SKM-1 (cell line): ENCODE data around the gene VWA1.
"Not testable (repeated sequence)": the region's sequence is repeated elsewhere in the genome, so short reads cannot be mapped to it uniquely, and the experiment has no call there.

Experiments used
- DNase-seq: peaks from one replicate; lab custom pipeline; 2025; ENCODE audit not compliant: unreplicated experiment; lab: John Stamatoyannopoulos, UW

The VWA1 gene

GRCh38 chr1:1435106-1435903 lies at the start of gene VWA1:
TSS of gene VWA1 (plus strand) at chr1:1435690. CDS start at chr1:1435749, 59 bp downstream.
- DNase-seq = no peak

DNA sequence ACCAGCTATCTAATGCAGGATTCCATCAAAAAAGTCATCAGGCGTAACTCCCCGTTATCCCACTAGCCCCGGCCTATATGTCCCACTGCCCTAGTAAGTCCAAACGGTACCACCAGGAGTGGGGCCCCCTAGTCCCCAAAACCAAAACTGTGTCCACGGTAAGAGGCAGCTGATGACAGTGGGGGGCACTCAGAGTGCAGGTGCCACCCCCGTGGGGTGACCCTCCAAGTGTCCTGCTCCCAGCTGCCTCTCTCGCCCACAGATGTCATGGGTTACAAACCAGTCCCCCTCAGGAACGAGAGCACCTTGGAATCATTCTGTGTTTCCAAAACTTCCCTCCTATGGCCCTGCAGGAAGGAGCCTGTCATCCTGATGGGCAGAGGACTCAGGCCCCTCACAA lies 49.6 kb upstream of the VWA1 start:
- DNase-seq = no peak

- DNase-seq = no peak
Observed at GRCh38 chr1:1387098-1388077, 48.1 kb upstream of the VWA1 start.

DNA sequence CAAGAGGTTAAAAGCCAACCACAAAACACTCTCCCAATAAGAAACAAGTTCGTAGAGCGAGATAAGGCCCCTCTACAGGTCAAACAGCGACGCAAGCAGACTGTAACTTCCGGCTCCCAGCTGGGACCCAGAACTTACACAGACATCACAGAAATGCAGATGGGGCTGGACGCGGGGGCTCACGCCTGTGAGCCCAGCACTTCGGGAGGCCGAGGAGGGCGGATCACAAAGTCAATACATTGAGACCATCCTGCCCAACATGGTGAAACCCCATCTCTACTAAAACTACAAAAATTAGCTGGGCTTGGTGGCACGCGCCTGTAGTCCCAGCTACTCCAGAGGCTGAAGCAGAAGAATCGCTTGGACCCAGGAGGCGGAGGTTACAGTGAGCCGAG lies 47.4 kb upstream of the VWA1 start:
- no peak for DNase-seq

GRCh38 chr1:1390675-1391074 lies 44.8 kb upstream of the VWA1 start:
- no peak for DNase-seq

DNA sequence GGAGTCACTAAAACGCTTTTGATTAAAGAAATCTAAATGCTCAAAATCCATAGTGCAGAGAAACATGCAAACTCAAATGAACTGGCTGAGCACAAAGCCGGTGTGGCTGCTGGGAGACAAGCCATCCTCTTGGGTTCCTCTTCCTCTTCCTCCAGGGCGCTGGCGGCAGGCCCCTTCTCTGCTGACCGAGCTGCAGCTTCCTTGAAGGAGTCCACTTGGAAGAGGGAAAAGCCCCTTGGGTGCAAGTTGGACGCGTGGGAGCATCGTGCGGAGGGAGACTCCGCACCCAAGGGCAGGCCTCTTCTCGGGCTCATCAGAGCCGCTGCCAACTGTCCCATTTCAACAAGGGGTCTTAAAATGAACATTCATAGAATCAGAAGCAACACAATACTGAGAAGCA lies 44.3 kb upstream of the VWA1 start:
- DNase-seq = no peak

DNA sequence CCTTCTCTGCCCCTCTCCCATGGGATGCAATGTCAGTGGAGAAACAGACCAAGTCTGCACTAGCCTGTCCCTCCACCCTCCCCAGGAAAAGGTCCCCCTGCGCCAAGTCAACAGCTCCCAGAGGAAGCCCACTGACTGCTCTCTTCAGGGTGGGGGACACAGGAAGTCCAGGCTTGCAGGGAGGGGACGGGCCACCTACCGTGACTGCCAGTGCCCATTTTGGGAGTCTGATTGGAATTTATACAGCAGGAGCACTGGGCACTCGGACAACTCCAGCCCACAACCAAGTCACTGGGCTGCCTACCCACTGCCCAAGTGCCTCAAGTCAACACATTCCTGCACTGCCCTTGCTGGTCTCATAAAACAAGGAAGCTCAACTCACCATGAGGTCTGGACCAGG lies 42.5 kb upstream of the VWA1 start:
- DNase-seq = no peak

- DNase-seq = no peak
Observed at GRCh38 chr1:1393428-1393827, 42.1 kb upstream of the VWA1 start.

DNA sequence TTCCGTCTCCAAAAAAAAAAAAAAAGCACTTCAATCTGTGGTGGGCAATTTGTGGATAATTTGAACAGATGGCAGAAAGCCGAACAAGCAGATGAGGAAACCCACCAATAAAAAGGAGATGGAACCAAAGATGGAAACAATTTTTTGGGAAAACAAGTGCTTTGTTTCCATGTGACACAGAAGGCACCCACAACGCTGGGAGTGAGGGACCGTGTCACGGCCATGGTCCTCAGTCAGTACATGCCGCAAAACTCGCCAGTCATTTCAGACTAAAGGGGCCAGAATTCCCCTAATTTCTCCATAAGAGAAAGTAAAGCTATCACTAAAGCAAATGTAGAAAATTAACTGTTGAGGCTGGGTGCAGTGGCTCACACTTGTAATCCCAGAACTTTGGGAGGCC lies 41.4 kb upstream of the VWA1 start:
- DNase-seq = no peak

DNA sequence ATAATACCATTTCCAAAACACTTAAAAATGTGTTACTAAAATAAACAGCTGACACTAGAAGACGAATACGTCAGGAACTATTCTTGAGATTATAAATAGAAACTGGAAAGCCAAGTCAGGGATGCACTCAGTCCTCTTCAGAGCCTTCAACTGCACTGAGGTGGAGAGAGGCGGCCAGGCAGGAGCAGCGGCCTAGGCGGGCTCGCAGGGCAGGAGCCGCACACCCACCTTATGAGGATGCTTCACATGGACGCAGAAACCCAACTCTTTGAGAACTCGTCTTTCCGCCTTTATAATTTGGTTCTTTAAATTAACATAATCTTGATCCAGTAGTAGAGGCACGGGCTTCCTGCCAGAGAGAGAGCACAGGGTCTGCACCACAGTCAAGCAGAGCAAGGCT lies 40.3 kb upstream of the VWA1 start:
- DNase-seq = no peak

- no peak for DNase-seq
Observed at GRCh38 chr1:1397839-1398523, 37.5 kb upstream of the VWA1 start.

DNA sequence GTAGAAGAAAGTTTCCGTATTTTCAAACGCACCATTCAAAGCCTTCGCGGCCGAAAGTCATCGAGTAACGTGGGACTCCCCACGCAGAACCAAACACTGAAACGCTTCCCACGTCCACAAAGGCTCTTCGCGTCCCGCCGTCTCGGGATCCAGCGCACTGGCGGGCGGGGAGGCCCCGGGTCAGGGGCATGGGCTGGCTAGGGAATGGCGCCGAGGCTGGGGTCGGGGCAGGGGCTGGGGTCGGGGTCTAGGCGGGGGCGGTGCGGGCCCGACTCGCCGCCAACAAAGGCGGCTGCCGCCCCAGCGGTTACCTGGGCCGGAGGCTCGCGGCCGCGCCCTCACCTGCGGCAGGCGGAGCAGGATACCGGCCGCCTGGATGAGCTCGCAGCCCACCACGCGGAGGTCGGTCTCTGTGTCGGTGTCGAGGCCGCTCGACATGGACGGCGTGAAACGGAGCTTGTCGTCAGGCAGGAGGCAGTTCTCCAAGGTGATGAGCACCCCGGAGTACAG lies 36.8 kb upstream of the VWA1 start:
- DNase-seq = no peak

GRCh38 chr1:1399187-1399871 lies 36.2 kb upstream of the VWA1 start, which contains the start of gene CCNL2:
TSS of gene CCNL2 (minus strand) at chr1:1399335. CDS start at chr1:1399306, 29 bp downstream.
- peak; percentile 83 for DNase-seq

GRCh38 chr1:1399872-1400575 lies 35.5 kb upstream of the VWA1 start:
- no peak for DNase-seq

- DNase-seq = no peak
Observed at GRCh38 chr1:1400576-1401456, 34.7 kb upstream of the VWA1 start.

DNA sequence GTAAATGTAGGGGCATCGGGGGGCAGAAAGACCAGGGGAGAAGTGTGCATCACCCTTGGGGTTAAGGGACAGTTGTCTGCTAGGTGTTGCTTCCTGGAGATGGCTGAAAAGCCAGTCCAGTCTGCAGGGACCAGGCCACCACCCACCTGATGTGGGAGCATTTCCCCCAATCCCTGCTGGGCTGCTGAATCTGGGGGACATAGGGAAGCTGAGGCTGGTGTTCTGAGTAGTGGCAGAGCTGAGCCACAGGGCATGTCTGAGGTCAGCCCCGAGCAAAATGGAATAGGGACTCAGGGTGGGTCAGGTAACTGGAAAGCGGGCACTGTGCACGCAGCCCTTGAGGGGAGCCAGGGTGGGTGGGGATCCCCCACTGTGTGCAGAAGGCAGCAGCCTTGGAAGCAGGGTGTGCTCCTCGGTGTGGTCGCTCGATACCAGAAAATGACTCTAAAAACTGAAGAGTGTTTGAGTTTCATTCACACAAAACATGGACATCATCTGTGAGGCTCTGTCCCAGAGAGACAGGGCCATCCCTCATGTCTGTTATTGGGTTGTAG lies 34.0 kb upstream of the VWA1 start:
- no peak for DNase-seq

GRCh38 chr1:1402072-1402900 lies 33.2 kb upstream of the VWA1 start:
- peak; percentile 33 for DNase-seq

DNA sequence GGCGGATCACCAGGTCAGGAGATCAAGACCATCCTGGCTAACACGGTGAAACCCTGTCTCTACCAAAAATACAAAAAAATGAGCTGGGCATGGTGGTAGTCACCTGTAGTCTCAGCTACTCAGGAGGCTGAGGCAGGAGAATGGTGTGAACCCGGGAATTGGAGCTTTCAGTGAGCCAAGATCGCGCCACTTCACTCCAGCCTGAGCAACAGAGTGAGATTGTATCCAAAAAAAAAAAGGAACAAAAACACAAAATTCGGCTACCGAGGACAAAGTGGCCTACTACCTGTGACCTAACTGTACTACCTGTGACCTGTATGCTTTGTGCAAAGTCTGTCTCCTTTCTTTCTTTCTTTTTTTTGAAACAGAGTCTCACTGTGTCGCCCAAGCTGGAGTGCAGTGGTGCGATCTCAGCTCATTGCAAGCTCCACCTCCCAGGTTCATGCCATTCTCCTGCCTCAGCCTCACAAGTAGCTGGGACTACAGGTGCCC lies 32.5 kb upstream of the VWA1 start:
- DNase-seq = not testable (repeated sequence)
